GM19463 (cell line): ENCODE results near the gene ITGB3.
"Not testable (repeated sequence)": the region's sequence is repeated elsewhere in the genome, so short reads cannot be mapped to it uniquely, and the experiment has no call there.

Source experiments
- ATAC-seq: cut with Tn5 transposase; IDR thresholded peaks from one replicate; pipeline ENCODE4 v1.9.1; 2021; ENCODE audit warnings: mild to moderate bottlenecking, moderate library complexity; ENCODE audit not compliant: unreplicated experiment

The ITGB3 gene

GRCh38 chr17:47243737-47244598 is 9.7 kb upstream of the ITGB3 start:
- no peak for ATAC-seq

- no peak for ATAC-seq
Measured at GRCh38 chr17:47244697-47245096, 8.9 kb upstream of the ITGB3 start.

GRCh38 chr17:47246120-47246519 is 7.5 kb upstream of the ITGB3 start:
- no peak for ATAC-seq

GRCh38 chr17:47250855-47251254 is 2.8 kb upstream of the ITGB3 start:
- no peak for ATAC-seq

GRCh38 chr17:47251421-47251940 is 2.1 kb upstream of the ITGB3 start:
- ATAC-seq = no peak

- no peak for ATAC-seq
Measured at GRCh38 chr17:47252209-47252608, 1.4 kb upstream of the ITGB3 start.

- no peak for ATAC-seq
Measured at GRCh38 chr17:47252766-47253512, 688 bp upstream of the ITGB3 start.

- no peak for ATAC-seq
Measured at GRCh38 chr17:47254403-47254943, 846 bp downstream of the ITGB3 start.

- no peak for ATAC-seq
Measured at GRCh38 chr17:47257651-47258339, 4.2 kb downstream of the ITGB3 start.

GRCh38 chr17:47262586-47262985 is 9.0 kb downstream of the ITGB3 start:
- ATAC-seq = no peak

GRCh38 chr17:47264166-47264565 is 10.5 kb downstream of the ITGB3 start:
- ATAC-seq = no peak

- no peak for ATAC-seq
Measured at GRCh38 chr17:47265983-47266541, 12.4 kb downstream of the ITGB3 start.

GRCh38 chr17:47266782-47267181 is 13.2 kb downstream of the ITGB3 start:
- ATAC-seq = no peak

- no peak for ATAC-seq
Measured at GRCh38 chr17:47267354-47267828, 13.8 kb downstream of the ITGB3 start.

- not testable (repeated sequence) for ATAC-seq
Measured at GRCh38 chr17:47268964-47269363, 15.3 kb downstream of the ITGB3 start.

GRCh38 chr17:47269561-47270280 is 16.1 kb downstream of the ITGB3 start:
- ATAC-seq = not testable (repeated sequence)

GRCh38 chr17:47270946-47271705 is 17.5 kb downstream of the ITGB3 start:
- ATAC-seq = peak; percentile 56

- ATAC-seq = no peak
Measured at GRCh38 chr17:47272491-47272890, 18.9 kb downstream of the ITGB3 start.

GRCh38 chr17:47273245-47273644 is 19.6 kb downstream of the ITGB3 start:
- no peak for ATAC-seq
